ENCODE measurements around the gene MPC1.

The MPC1 gene

DNA sequence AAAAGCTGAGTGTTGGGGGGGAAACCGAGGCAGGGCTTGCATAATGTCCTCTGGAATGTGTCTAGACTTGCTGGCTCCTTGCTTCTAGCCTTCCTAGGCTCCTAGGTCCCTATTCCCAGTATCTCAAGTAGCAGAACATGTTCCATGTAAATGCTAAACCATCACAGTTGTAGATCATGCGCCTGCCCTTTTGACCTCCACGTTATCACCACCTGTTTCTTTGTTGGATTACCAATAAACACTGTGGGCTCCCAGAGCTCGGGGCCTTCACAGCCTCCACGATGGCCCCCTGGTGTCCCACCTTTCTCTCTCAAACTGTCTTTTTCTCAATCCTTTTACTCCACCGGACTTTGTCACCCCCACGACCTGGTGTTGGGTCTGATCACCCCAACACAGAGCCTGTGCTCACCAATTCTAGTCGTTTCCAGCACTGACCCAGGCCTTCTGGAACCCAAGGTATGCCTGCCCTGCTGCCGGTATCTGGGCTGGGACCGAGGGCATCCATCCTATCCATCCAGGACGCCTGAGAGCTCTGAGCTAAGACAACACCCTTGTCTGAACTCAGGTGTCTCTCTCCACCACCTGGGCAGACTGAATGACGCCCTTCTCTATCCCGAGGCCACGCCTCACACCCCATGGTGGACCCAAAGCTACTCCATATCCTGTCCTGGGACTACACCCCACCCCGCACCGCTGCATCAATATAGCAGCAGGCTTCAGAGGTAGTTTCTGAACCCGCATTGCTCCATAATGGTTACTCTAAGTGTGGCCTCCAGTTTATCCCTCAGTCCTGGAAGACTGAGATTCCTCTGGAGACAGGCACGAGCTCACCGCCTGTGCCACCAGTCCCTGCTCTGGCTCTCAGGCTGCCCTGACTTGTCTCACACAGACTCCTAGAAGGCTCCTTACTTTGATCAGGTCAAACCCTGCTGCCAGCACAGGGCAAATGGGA is 65.2 kb downstream of the MPC1 start:
- no peak for DNase-seq (ENCODE audit: low spot score)

DNA sequence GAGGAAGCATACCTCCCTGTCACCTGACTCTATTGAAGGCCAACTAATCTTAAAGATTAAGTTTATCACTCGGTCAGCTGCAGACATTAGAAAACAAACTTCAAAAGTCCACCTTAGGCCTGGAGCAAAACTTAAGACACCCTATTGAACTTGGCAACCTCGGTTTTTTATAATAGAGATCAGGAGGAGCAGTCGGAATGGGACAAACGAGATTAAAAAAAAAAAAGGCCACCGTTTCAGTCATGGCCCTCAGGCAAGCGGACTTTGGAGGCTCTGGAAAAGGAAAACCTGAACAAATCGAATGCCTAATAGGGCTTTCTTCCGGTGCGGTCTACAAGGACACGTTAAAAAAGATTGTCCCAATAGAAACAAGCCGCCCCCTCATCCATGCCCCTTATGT is 67.3 kb downstream of the MPC1 start:
- no peak for DNase-seq (ENCODE audit: low spot score)
